Measurements from ENCODE around the gene TGM2. TPM values are rescaled to one million over a fixed set of nuclear protein-coding genes. Genes with fewer than 3 reads are reported as not detected.

Gene TGM2
- total and polyA plus RNA-seq, 9 of the 15 experiments (the other 6 are each of a cell fraction or from before 2014, with no cell fraction given): 5.5 to 78.5 (median 37.6) TPM

DNA sequence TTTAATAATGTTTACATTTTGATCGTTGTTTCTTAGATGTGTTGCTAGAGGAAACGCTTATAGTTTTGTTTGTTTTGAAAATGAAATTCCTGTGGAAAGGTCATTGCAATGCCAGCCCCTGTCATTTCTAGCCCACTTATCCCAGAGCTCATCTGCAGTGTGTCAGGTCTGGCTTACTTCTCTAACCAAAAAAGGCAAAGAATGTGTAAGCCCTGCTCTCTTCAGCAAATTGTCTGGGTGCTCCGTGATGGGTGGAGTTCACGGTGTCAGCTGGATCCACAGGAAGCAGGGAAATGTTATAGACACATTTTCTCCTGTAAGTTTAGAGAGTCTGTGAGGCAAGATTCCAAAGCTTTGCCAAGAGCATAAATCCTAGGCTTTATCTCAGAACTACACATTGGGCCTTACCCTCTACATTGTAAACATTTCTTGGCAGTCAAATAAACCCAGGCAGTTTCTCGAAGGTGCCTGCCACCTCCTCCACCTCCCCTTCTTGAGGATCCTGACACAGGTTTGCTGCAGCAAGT, 80.6 kb downstream of the TGM2 start (continued):
- TF ChIP-seq, protein P1, sequence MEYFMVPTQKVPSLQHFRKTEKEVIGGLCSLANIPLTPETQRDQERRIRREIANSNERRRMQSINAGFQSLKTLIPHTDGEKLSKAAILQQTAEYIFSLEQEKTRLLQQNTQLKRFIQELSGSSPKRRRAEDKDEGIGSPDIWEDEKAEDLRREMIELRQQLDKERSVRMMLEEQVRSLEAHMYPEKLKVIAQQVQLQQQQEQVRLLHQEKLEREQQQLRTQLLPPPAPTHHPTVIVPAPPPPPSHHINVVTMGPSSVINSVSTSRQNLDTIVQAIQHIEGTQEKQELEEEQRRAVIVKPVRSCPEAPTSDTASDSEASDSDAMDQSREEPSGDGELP (CRISPR knock-in tag; IDR thresholded peaks at IDR 0.05; ENCODE audit: borderline replicate concordance): peak; percentile 61; the same call in 1 of the 2 replicates
- peak; percentile 85 for TF ChIP-seq ZNF766 (CRISPR knock-in tag; conservative IDR thresholded peaks at IDR 0.05)
- TF ChIP-seq, protein P2, sequence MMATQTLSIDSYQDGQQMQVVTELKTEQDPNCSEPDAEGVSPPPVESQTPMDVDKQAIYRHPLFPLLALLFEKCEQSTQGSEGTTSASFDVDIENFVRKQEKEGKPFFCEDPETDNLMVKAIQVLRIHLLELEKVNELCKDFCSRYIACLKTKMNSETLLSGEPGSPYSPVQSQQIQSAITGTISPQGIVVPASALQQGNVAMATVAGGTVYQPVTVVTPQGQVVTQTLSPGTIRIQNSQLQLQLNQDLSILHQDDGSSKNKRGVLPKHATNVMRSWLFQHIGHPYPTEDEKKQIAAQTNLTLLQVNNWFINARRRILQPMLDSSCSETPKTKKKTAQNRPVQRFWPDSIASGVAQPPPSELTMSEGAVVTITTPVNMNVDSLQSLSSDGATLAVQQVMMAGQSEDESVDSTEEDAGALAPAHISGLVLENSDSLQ (IDR thresholded peaks at IDR 0.05): peak; percentile 62
- peak; percentile 42; the same call in 1 of the 2 replicates for TF ChIP-seq HDAC2 (IDR thresholded peaks at IDR 0.05)
- TF ChIP-seq HDAC1 (IDR thresholded peaks at IDR 0.05): 0 out of 4 replicates have a peak, but pooled peaks of 1 of the 2 experiments have one; percentile 48
- TF ChIP-seq MCM2 (IDR thresholded peaks at IDR 0.05; ENCODE audit: low read depth): no peak
- TF ChIP-seq SMARCA4 (IDR thresholded peaks at IDR 0.05): peak; percentile 81
- TF ChIP-seq, protein P3, sequence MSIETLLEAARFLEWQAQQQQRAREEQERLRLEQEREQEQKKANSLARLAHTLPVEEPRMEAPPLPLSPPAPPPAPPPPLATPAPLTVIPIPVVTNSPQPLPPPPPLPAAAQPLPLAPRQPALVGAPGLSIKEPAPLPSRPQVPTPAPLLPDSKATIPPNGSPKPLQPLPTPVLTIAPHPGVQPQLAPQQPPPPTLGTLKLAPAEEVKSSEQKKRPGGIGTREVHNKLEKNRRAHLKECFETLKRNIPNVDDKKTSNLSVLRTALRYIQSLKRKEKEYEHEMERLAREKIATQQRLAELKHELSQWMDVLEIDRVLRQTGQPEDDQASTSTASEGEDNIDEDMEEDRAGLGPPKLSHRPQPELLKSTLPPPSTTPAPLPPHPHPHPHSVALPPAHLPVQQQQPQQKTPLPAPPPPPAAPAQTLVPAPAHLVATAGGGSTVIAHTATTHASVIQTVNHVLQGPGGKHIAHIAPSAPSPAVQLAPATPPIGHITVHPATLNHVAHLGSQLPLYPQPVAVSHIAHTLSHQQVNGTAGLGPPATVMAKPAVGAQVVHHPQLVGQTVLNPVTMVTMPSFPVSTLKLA (conservative IDR thresholded peaks at IDR 0.05): 0 out of 4 replicates have a peak, but pooled peaks of 1 of the 2 experiments have one; percentile 23
- TF ChIP-seq, protein P4, sequence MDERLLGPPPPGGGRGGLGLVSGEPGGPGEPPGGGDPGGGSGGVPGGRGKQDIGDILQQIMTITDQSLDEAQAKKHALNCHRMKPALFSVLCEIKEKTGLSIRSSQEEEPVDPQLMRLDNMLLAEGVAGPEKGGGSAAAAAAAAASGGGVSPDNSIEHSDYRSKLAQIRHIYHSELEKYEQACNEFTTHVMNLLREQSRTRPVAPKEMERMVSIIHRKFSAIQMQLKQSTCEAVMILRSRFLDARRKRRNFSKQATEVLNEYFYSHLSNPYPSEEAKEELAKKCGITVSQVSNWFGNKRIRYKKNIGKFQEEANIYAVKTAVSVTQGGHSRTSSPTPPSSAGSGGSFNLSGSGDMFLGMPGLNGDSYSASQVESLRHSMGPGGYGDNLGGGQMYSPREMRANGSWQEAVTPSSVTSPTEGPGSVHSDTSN (CRISPR knock-in tag; IDR thresholded peaks at IDR 0.05; ENCODE audit: low read depth): no peak
- TF ChIP-seq, protein P4 (tag; conservative IDR thresholded peaks at IDR 0.05; ENCODE audit: low read depth): peak; percentile 81
- no peak for TF ChIP-seq RAD21 (CRISPR knock-in tag; conservative IDR thresholded peaks at IDR 0.05 in 1 of 2, IDR thresholded peaks at IDR 0.05 in 1 of 2)
- no peak for TF ChIP-seq ZFP36 (IDR thresholded peaks at IDR 0.05; ENCODE audit: low read depth, low read length, partially characterized antibody)
- TF ChIP-seq, protein P5, sequence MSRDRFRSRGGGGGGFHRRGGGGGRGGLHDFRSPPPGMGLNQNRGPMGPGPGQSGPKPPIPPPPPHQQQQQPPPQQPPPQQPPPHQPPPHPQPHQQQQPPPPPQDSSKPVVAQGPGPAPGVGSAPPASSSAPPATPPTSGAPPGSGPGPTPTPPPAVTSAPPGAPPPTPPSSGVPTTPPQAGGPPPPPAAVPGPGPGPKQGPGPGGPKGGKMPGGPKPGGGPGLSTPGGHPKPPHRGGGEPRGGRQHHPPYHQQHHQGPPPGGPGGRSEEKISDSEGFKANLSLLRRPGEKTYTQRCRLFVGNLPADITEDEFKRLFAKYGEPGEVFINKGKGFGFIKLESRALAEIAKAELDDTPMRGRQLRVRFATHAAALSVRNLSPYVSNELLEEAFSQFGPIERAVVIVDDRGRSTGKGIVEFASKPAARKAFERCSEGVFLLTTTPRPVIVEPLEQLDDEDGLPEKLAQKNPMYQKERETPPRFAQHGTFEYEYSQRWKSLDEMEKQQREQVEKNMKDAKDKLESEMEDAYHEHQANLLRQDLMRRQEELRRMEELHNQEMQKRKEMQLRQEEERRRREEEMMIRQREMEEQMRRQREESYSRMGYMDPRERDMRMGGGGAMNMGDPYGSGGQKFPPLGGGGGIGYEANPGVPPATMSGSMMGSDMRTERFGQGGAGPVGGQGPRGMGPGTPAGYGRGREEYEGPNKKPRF (IDR thresholded peaks at IDR 0.05; ENCODE audit: low read depth, low read length): no peak
- TF ChIP-seq, protein P6, sequence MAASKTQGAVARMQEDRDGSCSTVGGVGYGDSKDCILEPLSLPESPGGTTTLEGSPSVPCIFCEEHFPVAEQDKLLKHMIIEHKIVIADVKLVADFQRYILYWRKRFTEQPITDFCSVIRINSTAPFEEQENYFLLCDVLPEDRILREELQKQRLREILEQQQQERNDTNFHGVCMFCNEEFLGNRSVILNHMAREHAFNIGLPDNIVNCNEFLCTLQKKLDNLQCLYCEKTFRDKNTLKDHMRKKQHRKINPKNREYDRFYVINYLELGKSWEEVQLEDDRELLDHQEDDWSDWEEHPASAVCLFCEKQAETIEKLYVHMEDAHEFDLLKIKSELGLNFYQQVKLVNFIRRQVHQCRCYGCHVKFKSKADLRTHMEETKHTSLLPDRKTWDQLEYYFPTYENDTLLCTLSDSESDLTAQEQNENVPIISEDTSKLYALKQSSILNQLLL (CRISPR knock-in tag; IDR thresholded peaks at IDR 0.05; ENCODE audit: borderline replicate concordance): no peak
- no peak for TF ChIP-seq NR2C2 (CRISPR knock-in tag; IDR thresholded peaks at IDR 0.05)
- TF ChIP-seq NR2C2 (tag; IDR thresholded peaks at IDR 0.05): peak; percentile 75
